ENCODE data around the gene KCNQ1. TPM values are rescaled to one million over a fixed set of nuclear protein-coding genes. Genes with fewer than 3 reads are reported as not detected.

Gene KCNQ1
- total RNA-seq, 1 donor from 2014 or later: 4.8 TPM

DNA sequence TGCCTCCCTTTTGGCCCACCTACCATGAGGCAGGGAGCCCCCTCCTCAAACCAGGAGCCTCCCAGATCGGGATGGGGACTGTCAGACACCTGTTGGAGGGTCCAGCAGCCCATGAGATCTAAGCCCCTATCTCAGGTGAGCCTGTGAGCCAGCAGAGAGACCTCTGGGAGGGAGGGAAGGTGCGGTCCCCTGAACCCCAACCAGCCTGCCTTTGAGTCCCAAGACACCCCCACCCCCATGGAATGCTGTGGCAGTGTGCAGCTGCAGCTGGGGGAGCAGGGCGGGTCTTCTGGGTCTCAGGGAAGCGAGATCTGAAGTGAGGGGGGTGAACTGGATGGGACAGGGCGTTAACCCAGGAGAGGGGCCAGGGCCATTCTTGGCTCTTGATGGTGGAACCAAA, 442.1 kb downstream of the KCNQ1 start:
- H3K27me3 Mint-ChIP-seq: peaks cover 7% of the 10 kb centered on the region
- no peaks in the 10 kb centered on the region for H3K9me3 Mint-ChIP-seq
- TF ChIP-seq, protein P1, sequence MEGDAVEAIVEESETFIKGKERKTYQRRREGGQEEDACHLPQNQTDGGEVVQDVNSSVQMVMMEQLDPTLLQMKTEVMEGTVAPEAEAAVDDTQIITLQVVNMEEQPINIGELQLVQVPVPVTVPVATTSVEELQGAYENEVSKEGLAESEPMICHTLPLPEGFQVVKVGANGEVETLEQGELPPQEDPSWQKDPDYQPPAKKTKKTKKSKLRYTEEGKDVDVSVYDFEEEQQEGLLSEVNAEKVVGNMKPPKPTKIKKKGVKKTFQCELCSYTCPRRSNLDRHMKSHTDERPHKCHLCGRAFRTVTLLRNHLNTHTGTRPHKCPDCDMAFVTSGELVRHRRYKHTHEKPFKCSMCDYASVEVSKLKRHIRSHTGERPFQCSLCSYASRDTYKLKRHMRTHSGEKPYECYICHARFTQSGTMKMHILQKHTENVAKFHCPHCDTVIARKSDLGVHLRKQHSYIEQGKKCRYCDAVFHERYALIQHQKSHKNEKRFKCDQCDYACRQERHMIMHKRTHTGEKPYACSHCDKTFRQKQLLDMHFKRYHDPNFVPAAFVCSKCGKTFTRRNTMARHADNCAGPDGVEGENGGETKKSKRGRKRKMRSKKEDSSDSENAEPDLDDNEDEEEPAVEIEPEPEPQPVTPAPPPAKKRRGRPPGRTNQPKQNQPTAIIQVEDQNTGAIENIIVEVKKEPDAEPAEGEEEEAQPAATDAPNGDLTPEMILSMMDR (conservative IDR thresholded peaks at IDR 0.05): no peak
- H3K36me3 Mint-ChIP-seq: peaks cover 4% of the 10 kb centered on the region
- peaks cover 20% of the 10 kb centered on the region for H3K4me1 Mint-ChIP-seq (ENCODE audit: unreplicated experiment)
- H3K27ac Mint-ChIP-seq: peak overlapping the region; percentile 83
- peak overlapping the region; percentile 76 for H3K4me3 Mint-ChIP-seq
- DNase-seq (ENCODE audit: extremely low spot score, unreplicated experiment): no peak

GRCh38 chr11:2887515-2888195, 442.8 kb downstream of the KCNQ1 start:
- TF ChIP-seq, protein P1 (conservative IDR thresholded peaks at IDR 0.05): no peak
- H3K36me3 Mint-ChIP-seq: peaks cover 4% of the 10 kb centered on the region
- peaks cover 7% of the 10 kb centered on the region for H3K27me3 Mint-ChIP-seq
- no peaks in the 10 kb centered on the region for H3K9me3 Mint-ChIP-seq
- H3K4me1 Mint-ChIP-seq (ENCODE audit: unreplicated experiment): peaks cover 14% of the 10 kb centered on the region
- peak overlapping the region; percentile 47 for H3K4me3 Mint-ChIP-seq
- H3K27ac Mint-ChIP-seq: peak overlapping the region; percentile 83
- no peak for DNase-seq (ENCODE audit: extremely low spot score, unreplicated experiment)

DNA sequence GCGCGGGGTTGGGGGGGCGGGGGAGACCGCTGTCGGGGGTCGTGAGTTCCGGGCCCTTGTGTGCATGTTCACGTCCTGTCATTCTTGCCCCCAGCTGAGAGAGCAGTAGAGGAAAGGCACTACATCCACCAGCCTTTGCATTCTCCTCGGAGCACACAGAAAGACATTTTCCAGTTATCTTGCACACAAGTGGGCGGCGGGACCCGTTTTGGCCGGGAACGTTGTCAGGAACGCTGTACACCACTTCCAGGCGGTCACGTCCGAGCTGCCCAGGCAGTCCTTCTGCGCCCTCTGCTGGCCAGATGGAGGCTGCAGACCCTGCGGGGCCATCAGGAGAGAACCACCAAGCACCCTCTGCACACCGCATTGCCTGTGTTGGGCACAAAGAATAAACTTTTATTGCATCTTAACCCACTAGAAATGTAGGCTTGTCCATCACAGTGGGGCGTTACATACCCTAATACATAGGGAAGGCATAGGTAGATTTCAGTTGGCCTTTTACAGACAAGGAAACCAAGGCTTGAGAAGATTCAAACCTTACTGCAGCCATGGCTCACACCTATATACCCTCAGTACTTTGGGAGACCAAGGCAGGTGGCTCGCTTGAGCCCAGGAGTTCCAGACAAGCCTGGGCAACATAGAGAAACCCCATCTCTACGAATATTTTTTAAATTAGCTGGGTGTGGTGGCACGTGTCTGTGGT, 443.6 kb downstream of the KCNQ1 start:
- H3K4me1 Mint-ChIP-seq (ENCODE audit: unreplicated experiment): peaks cover 7% of the 10 kb centered on the region
- peak overlapping the region; percentile 34 for H3K4me3 Mint-ChIP-seq
- peak; percentile 95 for DNase-seq (ENCODE audit: extremely low spot score, unreplicated experiment)
- peaks cover 3% of the 10 kb centered on the region for H3K27me3 Mint-ChIP-seq
- TF ChIP-seq, protein P1 (conservative IDR thresholded peaks at IDR 0.05): peak; percentile 96
- no peaks in the 10 kb centered on the region for H3K9me3 Mint-ChIP-seq
- H3K27ac Mint-ChIP-seq: peak overlapping the region; percentile 59
- H3K36me3 Mint-ChIP-seq: no peaks in the 10 kb centered on the region

- Mint-ChIP-seq H3K27me3 (peaks cover 3% of the 10 kb centered on the region), H3K36me3 (no peaks in the 10 kb centered on the region), H3K4me1 (ENCODE audit: unreplicated experiment) (peaks cover 7% of the 10 kb centered on the region), H3K27ac (no peak overlapping the region), H3K4me3 (no peak overlapping the region), H3K9me3 (no peaks in the 10 kb centered on the region)
- TF ChIP-seq, protein P1 (conservative IDR thresholded peaks at IDR 0.05): no peak
- DNase-seq (ENCODE audit: extremely low spot score, unreplicated experiment): no peak
Observed at GRCh38 chr11:2889362-2890273, 444.8 kb downstream of the KCNQ1 start.

- Mint-ChIP-seq H3K4me3 (no peak overlapping the region), H3K4me1 (ENCODE audit: unreplicated experiment) (peaks cover 7% of the 10 kb centered on the region), H3K27me3 (peaks cover 3% of the 10 kb centered on the region), H3K9me3 (no peaks in the 10 kb centered on the region), H3K27ac (no peak overlapping the region), H3K36me3 (no peaks in the 10 kb centered on the region)
- no peak for DNase-seq (ENCODE audit: extremely low spot score, unreplicated experiment)
- TF ChIP-seq, protein P1 (conservative IDR thresholded peaks at IDR 0.05): no peak
Observed at GRCh38 chr11:2890466-2891294, 445.9 kb downstream of the KCNQ1 start.

Data from type B pancreatic cell (in vitro differentiated cells).